ACC112 (cell line): ENCODE results near the gene FAHD1.

Experiments
- H2AFZ ChIP-seq: fragments of 200-600 bp; sonication (generic); one replicate; pipeline ENCODE4 v1.6.0; 2017; ENCODE audit warnings: antibody characterized with exemption, low read length; ENCODE audit not compliant: unreplicated experiment
- H3K27ac ChIP-seq: fragments of 200-600 bp; sonication (generic); 2 replicates; pipeline ENCODE4 v1.5.1; 2014; ENCODE audit warnings: low read depth, mild to moderate bottlenecking, antibody characterized with exemption, low read length, moderate library complexity
- H3K27me3 ChIP-seq: fragments of 200-600 bp; sonication (generic); 2 replicates; pipeline ENCODE4 v1.6.1; 2014; ENCODE audit warnings: mild to moderate bottlenecking, antibody characterized with exemption, low read length, moderate library complexity, mixed read lengths; ENCODE audit not compliant: insufficient read depth
- H3K36me3 ChIP-seq: fragments of 200-600 bp; sonication (generic); 2 replicates; pipeline ENCODE4 v1.6.1; 2016; ENCODE audit warnings: mild to moderate bottlenecking, antibody characterized with exemption, low read length, moderate library complexity, mixed read lengths; ENCODE audit not compliant: insufficient read depth
- H3K4me1 ChIP-seq: fragments of 200-600 bp; sonication (generic); one replicate; pipeline ENCODE4 v1.6.1; 2016; ENCODE audit warnings: low read length, mixed read lengths; ENCODE audit not compliant: insufficient read depth, unreplicated experiment, control insufficient read depth
- H3K4me3 ChIP-seq: fragments of 200-600 bp; sonication (generic); 2 replicates; pipeline ENCODE4 v1.5.1; 2014; ENCODE audit warnings: mild to moderate bottlenecking, low read depth, low read length
- H3K79me2 ChIP-seq: fragments of 200-600 bp; sonication (generic); one replicate; pipeline ENCODE4 v1.6.0; 2016; ENCODE audit warnings: low read length; ENCODE audit not compliant: control insufficient read depth, unreplicated experiment, insufficient read depth

The FAHD1 gene

DNA sequence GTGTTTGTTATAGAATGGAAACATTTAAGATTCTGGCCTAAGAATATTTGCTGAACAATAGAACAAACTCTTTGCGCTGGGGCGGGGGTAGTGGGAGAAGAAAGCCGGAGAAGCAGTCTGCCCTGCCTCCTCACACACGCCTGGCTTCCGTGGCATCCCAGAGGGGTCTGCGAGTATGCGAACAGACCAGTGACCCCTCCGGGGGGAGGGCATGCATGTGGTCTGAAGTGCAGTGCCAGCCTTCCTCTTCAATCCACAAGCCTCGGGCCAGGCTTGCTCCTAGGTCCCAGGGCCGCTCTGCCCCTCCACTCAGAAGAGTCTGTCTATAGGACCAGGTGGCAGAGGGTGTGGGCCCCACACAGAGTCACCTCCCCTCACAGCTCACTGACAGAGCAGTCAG, 19.4 kb upstream of the FAHD1 start:
- Histone ChIP-seq H3K27ac (no peak overlapping the region), H3K27me3 (no peaks in the 10 kb centered on the region), H2AFZ (no peak overlapping the region), H3K4me1 (no peaks in the 10 kb centered on the region), H3K79me2 (no peaks in the 10 kb centered on the region), H3K36me3 (no peaks in the 10 kb centered on the region), H3K4me3 (no peak overlapping the region)

DNA sequence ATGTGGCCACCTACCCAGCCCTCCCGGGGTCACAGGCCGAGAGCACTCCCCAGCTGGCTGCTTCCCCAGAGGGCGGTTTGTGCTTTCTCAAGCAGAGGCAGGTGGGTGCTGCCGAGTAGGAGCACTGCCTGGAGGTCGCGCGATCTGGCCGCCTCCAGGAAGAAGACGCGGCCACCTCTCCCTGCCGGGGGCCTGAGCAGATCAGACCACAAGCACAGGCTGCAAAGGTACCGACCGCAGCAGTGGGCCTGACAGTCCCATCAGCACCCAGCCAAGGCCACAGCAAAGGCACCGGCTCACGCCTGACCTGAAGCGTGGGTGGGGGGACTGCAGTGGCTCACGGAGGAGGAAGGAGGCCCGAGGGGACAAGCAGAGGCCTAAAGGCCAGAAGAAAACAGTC, 18.3 kb upstream of the FAHD1 start:
- no peaks in the 10 kb centered on the region for H3K79me2 ChIP-seq

DNA sequence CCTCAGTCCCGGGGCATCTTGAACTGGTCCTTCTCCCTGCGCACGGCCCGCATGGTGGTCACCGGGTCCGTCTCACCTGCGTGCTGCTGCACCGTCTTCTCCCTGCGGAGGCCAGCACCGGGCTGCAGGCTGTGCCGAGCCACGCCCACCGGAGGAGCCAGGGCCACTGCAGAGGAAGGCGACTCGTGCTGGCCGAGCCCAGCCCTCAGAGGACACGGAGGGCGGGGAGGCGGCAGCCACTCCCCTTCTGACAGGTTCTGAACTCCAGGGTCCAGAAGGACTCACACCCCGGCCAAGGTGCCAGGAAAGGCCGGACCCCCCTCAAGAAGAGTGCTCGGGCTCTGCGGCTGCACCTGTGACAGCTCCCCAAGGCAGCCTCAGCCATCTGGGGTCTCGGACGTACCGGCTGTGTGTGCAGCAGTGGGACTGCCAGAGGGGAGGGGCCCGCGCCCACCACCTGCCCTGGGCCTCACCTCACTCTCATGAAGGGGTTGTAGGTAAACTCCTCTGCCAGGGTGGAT, 17.7 kb upstream of the FAHD1 start:
- H3K36me3 ChIP-seq = no peaks in the 10 kb centered on the region
- H3K79me2 ChIP-seq = no peaks in the 10 kb centered on the region
- H3K4me1 ChIP-seq = no peaks in the 10 kb centered on the region
- no peak overlapping the region for H3K4me3 ChIP-seq
- no peak overlapping the region for H3K27ac ChIP-seq
- H3K27me3 ChIP-seq = no peaks in the 10 kb centered on the region
- no peak overlapping the region for H2AFZ ChIP-seq

More for the DNA sequence above, 18.3 kb upstream of the FAHD1 start:
- H3K36me3 ChIP-seq = no peaks in the 10 kb centered on the region
- no peaks in the 10 kb centered on the region for H3K27me3 ChIP-seq
- H3K27ac ChIP-seq = no peak overlapping the region
- H3K4me3 ChIP-seq = no peak overlapping the region
- no peaks in the 10 kb centered on the region for H3K4me1 ChIP-seq
- H2AFZ ChIP-seq = no peak overlapping the region

DNA sequence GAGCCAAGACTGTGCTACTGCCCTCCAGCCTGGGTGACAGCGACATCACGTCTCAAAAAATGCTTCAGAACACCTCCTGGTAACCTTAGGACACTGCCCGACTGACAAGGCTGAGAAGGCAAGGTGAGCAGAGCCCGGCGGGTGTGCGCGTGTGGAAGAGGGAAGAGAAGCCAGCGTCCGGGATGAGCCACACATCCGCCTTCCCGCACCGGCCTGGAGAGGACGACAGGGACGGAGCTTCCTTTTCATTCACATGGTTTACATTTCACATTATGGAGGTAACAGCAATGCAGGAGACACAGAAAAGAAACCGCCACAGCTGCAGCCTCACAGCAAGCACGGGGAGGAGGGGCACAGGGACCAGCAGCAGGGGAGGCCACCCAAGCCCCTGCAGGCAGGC, 16.9 kb upstream of the FAHD1 start:
- Histone ChIP-seq H2AFZ (no peak overlapping the region), H3K27me3 (no peaks in the 10 kb centered on the region), H3K79me2 (no peaks in the 10 kb centered on the region), H3K4me3 (no peak overlapping the region), H3K36me3 (no peaks in the 10 kb centered on the region), H3K27ac (no peak overlapping the region), H3K4me1 (no peaks in the 10 kb centered on the region)

DNA sequence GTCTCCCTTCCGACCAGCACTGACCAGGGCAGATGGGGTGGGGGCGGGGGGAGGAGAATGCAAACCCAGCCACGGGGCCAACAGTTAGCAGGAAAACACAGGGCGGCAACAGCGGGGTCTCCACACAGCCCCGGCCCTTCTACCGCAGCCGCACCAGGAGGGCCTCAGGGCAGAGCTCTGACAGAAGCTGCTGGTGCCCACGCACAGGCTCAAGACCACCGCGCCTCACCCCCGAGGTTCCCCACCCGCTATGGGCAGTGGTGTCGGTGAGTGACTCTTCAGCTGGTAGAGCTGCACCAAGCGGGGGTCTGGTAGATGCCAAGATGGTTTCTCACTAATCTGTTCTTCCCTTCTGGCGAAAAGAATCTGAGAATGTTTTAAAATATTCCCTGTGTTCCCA, 16.5 kb upstream of the FAHD1 start:
- H3K27me3 ChIP-seq = no peaks in the 10 kb centered on the region
- no peak overlapping the region for H3K4me3 ChIP-seq
- H3K4me1 ChIP-seq = no peaks in the 10 kb centered on the region
- no peaks in the 10 kb centered on the region for H3K79me2 ChIP-seq
- no peak overlapping the region for H2AFZ ChIP-seq
- no peaks in the 10 kb centered on the region for H3K36me3 ChIP-seq
- no peak overlapping the region for H3K27ac ChIP-seq

DNA sequence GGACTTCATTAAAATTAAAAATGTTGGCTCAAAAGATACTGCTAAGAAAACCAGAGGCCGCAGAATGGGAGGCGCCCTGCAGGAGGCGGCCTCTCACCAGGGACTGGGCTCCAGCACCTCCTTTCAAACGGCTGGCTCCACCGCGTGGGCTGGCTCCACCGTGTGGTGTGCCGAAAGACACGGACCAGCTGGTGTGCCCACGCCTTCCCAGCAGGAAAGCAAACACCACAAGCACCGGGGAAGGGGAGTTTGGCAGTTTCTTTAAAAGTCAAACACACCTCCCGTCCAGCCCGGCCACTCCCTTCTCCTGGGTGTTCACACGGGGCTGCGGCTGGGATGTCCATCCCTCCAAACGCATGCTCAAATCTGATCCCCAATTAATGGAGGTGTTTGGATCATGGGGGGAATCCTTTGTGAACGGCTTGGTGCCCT, 14.3 kb upstream of the FAHD1 start:
- no peak overlapping the region for H2AFZ ChIP-seq

DNA sequence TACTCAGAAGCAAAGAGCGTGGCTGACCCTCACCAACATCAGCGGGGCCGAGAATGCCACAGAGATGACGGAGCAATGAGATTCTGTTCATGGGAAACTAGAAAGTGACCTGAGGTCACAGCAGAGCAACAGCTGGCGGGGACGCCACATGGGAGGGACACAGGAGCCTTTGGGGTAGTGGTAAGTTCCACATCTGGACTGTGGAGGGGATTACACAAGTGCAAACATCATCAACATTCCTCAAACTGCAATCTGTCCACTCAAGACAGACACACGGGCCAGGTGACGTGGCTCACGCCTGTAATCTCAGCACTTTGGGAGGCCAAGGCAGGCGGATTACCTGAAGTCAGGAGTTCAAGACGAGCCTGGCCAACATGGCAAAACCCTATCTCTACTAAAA, 11.5 kb upstream of the FAHD1 start:
- Histone ChIP-seq H3K79me2 (no peaks in the 10 kb centered on the region), H3K36me3 (no peaks in the 10 kb centered on the region)

More for the DNA sequence above, 14.3 kb upstream of the FAHD1 start:
- Histone ChIP-seq H3K79me2 (no peaks in the 10 kb centered on the region), H3K36me3 (no peaks in the 10 kb centered on the region), H3K27me3 (no peaks in the 10 kb centered on the region), H3K27ac (no peak overlapping the region), H3K4me3 (no peak overlapping the region), H3K4me1 (no peaks in the 10 kb centered on the region)

DNA sequence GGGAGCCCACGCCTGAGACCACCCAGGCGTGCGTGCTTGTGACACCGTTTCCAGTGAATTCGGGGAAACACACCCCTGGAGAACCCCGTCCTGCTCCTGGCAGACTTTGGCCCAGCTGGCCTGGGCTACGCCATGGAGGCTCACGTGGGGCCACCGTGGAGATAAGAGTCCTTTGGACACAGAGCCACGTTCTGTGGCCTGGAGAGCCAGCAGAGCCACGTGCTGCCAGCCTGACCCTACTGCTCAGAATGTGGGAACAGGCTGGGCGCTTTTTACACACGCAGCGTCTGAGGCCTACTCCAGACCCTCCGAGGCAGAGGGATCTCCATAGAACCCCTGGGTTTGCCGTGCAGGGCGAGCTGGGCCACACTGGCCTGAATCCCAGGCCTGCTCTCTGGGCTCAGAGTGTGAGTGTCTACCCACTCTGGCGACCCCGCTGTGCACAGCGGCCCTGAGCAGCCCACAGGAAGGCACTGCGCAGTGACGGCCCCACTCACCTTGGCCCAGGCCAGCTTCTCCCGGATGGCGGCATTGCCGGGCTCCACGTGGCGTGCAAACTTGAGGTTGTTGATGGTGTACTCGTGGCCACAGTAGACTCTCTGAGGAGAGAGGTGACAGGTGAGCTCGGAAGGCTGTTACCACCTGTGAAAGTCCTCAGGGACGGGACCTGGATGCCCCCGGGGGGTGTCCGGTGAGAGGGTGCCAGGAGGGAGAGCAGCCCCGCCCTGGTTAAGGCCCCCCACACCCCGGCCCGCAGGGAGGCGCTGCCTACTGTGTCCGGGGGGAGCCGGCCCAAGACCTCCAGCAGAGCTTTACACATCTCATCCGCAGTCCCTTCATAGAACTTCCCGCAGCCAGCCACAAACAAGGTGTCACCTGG, 10.4 kb upstream of the FAHD1 start:
- no peak overlapping the region for H3K27ac ChIP-seq
- no peak overlapping the region for H3K4me3 ChIP-seq
- H3K4me1 ChIP-seq = no peaks in the 10 kb centered on the region
- no peak overlapping the region for H2AFZ ChIP-seq
- H3K36me3 ChIP-seq = no peaks in the 10 kb centered on the region
- no peaks in the 10 kb centered on the region for H3K27me3 ChIP-seq
- H3K79me2 ChIP-seq = no peaks in the 10 kb centered on the region

More for the DNA sequence above, 11.5 kb upstream of the FAHD1 start:
- H3K4me3 ChIP-seq = no peak overlapping the region
- no peak overlapping the region for H2AFZ ChIP-seq
- no peak overlapping the region for H3K27ac ChIP-seq
- no peaks in the 10 kb centered on the region for H3K27me3 ChIP-seq
- no peaks in the 10 kb centered on the region for H3K4me1 ChIP-seq

DNA sequence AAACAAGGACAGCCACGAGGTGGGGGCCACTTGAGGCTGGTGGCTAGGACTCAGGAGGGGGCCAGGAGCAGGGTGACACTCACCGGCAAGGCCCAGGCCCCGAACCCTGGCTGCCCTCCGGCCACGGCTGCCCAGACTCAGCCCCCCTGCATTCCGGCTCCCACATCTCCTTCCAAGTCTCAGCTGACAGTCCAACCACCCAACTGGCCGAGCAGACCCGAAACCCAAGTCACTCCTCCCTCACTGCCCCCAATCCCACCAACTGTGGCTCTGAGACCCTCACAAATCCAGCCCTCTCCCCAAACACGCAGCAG, 9.8 kb upstream of the FAHD1 start:
- Histone ChIP-seq H3K4me3 (no peak overlapping the region), H3K79me2 (no peaks in the 10 kb centered on the region), H3K4me1 (no peaks in the 10 kb centered on the region), H3K36me3 (no peaks in the 10 kb centered on the region), H3K27me3 (no peaks in the 10 kb centered on the region), H3K27ac (no peak overlapping the region), H2AFZ (no peak overlapping the region)

DNA sequence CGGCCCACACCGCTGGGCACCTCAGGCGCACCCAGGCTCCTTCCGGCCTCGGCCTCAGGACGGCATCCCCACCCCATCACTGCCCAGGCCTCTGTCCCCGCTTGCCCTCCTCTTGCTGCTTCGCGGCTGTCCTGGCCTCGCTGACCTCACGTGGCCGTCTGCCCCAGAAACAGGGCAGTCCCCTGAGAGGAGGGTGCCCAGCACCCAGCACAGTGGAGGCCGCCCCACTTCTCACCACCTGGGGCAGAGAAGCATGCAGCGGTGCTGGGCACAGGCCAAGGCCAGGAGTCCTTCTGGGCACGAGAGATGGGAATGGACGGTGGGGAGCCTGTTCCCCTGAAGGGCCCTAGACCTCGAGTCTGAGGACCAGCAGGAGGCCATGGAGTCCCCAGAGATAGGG, 9.3 kb upstream of the FAHD1 start:
- H3K27me3 ChIP-seq = no peaks in the 10 kb centered on the region
- H3K4me1 ChIP-seq = no peaks in the 10 kb centered on the region
- no peak overlapping the region for H3K4me3 ChIP-seq
- H3K27ac ChIP-seq = no peak overlapping the region
- no peak overlapping the region for H2AFZ ChIP-seq
- H3K79me2 ChIP-seq = no peaks in the 10 kb centered on the region
- H3K36me3 ChIP-seq = no peaks in the 10 kb centered on the region

DNA sequence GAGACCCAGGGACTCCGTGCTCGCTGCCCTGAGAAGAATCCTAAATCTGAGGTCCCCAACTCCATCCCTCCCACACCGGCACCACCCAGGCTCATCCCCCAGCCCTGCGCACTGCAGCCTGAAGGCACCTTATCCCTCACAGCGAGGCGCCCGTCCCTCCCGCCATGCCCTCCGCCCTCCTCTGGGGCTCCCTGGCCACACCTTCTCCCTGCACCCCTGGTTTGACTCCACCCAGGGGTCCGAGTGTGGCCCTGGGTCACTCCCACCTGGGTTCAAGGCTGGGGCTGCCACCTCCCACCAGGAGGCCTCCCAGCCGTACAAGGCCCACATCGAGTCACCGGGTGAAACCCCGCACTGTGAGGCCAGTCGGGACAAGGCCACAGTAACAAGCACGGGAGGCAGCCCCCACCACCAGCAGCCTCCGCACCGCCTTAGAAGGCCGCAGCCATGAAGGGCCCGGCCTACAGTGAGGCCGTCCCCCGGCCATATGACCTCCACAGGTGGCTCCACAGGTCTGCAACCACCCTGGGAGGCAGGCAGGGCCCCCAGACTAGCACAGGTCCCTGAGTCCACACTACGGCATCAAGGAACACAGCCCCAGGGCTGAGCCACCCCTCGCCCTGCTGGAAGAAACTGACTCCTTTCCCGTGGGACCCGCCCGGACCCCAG, 8.7 kb upstream of the FAHD1 start:
- no peak overlapping the region for H2AFZ ChIP-seq
- H3K4me3 ChIP-seq = no peak overlapping the region
- H3K27ac ChIP-seq = no peak overlapping the region
- H3K79me2 ChIP-seq = no peaks in the 10 kb centered on the region
- no peaks in the 10 kb centered on the region for H3K27me3 ChIP-seq
- H3K4me1 ChIP-seq = no peaks in the 10 kb centered on the region
- no peaks in the 10 kb centered on the region for H3K36me3 ChIP-seq
